Measurements from ENCODE around the gene TEC. TPM values are rescaled to one million over a fixed set of nuclear protein-coding genes. Genes with fewer than 3 reads are reported as not detected.

Gene TEC
- polyA plus RNA-seq, 1 donor (not counting 4 experiments of a cell fraction or from before 2014, with no cell fraction given), result 0.39 TPM

DNA sequence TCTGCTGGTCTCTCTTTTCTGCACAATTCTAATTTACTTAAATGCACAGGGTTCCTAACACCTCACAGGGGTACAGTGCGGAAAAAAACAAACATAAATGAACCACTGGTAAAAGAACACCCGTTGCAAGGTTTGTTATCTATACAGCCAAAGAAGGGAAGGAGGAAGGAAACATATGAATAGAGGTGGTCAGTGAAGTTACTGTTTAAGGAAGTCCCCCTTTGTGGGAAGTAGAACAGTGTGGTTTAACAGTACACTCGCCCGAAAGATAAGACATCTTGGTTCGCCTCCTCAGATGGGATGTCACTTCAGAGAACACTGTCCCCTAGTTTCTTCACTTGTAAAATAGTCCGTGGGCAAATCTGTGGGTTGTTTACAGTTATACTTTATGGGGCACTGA lies 57.5 kb downstream of the TEC start:
- FAIRE-seq (no peak), DNase-seq (ENCODE audit: low read depth, low spot score) (no peak)
- Histone ChIP-seq H3K79me2 (ENCODE audit: control insufficient read depth, insufficient read depth, low read length) (no peaks in the 10 kb centered on the region), H3K27ac (ENCODE audit: control insufficient read depth, insufficient read depth, low read length) (no peak overlapping the region), H4K20me1 (ENCODE audit: control insufficient read depth, extremely low read depth, insufficient read depth, low read length) (no peaks in the 10 kb centered on the region), H2AFZ (ENCODE audit: control insufficient read depth, low read length) (no peak overlapping the region), H3K36me3 (ENCODE audit: control insufficient read depth in 2 of 2, extremely low read depth in 1 of 2, insufficient read depth in 2 of 2, low read length in 2 of 2) (no peaks in the 10 kb centered on the region), H3K9ac (ENCODE audit: control insufficient read depth, extremely low read depth, insufficient read depth, low read length) (no peak overlapping the region), H3K4me2 (ENCODE audit: control insufficient read depth, extremely low read depth, insufficient read depth, low read depth, low read length) (no peak overlapping the region), H3K9me3 (ENCODE audit: control insufficient read depth, low read depth, low read length) (no peaks in the 10 kb centered on the region), H3K9me1 (ENCODE audit: control insufficient read depth, extremely low read depth, insufficient read depth, low read length) (no peaks in the 10 kb centered on the region), H3K27me3 (ENCODE audit: control insufficient read depth, extremely low read depth, insufficient read depth, low read length) (no peaks in the 10 kb centered on the region), H3K4me3 (ENCODE audit: control insufficient read depth in 2 of 3, extremely low read depth in 1 of 3, insufficient read depth in 2 of 3, low read depth in 1 of 3, low read length in 3 of 3) (no peak overlapping the region), H3K4me1 (ENCODE audit: control insufficient read depth, extremely low read depth, insufficient read depth, low read length) (no peaks in the 10 kb centered on the region)
- TF ChIP-seq, protein P1, sequence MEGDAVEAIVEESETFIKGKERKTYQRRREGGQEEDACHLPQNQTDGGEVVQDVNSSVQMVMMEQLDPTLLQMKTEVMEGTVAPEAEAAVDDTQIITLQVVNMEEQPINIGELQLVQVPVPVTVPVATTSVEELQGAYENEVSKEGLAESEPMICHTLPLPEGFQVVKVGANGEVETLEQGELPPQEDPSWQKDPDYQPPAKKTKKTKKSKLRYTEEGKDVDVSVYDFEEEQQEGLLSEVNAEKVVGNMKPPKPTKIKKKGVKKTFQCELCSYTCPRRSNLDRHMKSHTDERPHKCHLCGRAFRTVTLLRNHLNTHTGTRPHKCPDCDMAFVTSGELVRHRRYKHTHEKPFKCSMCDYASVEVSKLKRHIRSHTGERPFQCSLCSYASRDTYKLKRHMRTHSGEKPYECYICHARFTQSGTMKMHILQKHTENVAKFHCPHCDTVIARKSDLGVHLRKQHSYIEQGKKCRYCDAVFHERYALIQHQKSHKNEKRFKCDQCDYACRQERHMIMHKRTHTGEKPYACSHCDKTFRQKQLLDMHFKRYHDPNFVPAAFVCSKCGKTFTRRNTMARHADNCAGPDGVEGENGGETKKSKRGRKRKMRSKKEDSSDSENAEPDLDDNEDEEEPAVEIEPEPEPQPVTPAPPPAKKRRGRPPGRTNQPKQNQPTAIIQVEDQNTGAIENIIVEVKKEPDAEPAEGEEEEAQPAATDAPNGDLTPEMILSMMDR (optimal IDR thresholded peaks at IDR 0.05 in 1 of 3, IDR thresholded peaks at IDR 0.05 in 1 of 3, conservative IDR thresholded peaks at IDR 0.05 in 1 of 3; ENCODE audit: extremely low read depth in 1 of 3, insufficient read depth in 2 of 3, low read length in 3 of 3), result no peak
- no peak for TF ChIP-seq EZH2 (IDR thresholded peaks at IDR 0.05; ENCODE audit: low read length)
- dilution Hi-C loops (cut with MboI; ENCODE audit: extremely low pct_ligation_motif_present, low sequenced_read_pairs), result no loop called here

DNA sequence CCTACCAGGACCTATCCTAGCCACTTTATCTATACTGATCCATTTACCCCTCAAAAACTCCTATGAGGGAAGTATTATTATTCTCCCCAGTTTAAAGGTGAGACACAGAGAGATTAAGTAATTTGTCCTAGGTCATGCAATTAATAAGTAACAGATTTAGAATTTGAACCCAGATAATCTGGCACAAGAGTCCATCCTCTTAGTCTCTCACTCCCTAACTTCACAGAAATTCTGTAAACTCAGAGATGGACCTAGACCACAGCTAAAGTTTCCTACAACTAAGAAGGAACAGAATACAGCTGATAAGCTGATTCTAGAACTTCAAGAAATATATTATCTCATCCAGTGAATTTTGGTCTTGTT lies 58.7 kb downstream of the TEC start:
- H2AFZ ChIP-seq (ENCODE audit: control insufficient read depth, low read length), result no peak overlapping the region
- no peaks in the 10 kb centered on the region for H3K9me3 ChIP-seq (ENCODE audit: control insufficient read depth, low read depth, low read length)
- dilution Hi-C loops (cut with MboI; ENCODE audit: extremely low pct_ligation_motif_present, low sequenced_read_pairs), result no loop called here
- DNase-seq (ENCODE audit: low read depth, low spot score) (no peak), FAIRE-seq (no peak)
- H3K27me3 ChIP-seq (ENCODE audit: control insufficient read depth, extremely low read depth, insufficient read depth, low read length), result no peaks in the 10 kb centered on the region
- no peak overlapping the region for H3K4me3 ChIP-seq (ENCODE audit: control insufficient read depth in 2 of 3, extremely low read depth in 1 of 3, insufficient read depth in 2 of 3, low read depth in 1 of 3, low read length in 3 of 3)
- H3K4me2 ChIP-seq (ENCODE audit: control insufficient read depth, extremely low read depth, insufficient read depth, low read depth, low read length), result no peak overlapping the region
- TF ChIP-seq EZH2 (IDR thresholded peaks at IDR 0.05; ENCODE audit: low read length), result no peak
- H4K20me1 ChIP-seq (ENCODE audit: control insufficient read depth, extremely low read depth, insufficient read depth, low read length), result no peaks in the 10 kb centered on the region
- H3K4me1 ChIP-seq (ENCODE audit: control insufficient read depth, extremely low read depth, insufficient read depth, low read length), result no peaks in the 10 kb centered on the region
- H3K79me2 ChIP-seq (ENCODE audit: control insufficient read depth, insufficient read depth, low read length), result no peaks in the 10 kb centered on the region
- H3K9ac ChIP-seq (ENCODE audit: control insufficient read depth, extremely low read depth, insufficient read depth, low read length), result no peak overlapping the region
- no peaks in the 10 kb centered on the region for H3K36me3 ChIP-seq (ENCODE audit: control insufficient read depth in 2 of 2, extremely low read depth in 1 of 2, insufficient read depth in 2 of 2, low read length in 2 of 2)
- H3K27ac ChIP-seq (ENCODE audit: control insufficient read depth, insufficient read depth, low read length), result no peak overlapping the region
- H3K9me1 ChIP-seq (ENCODE audit: control insufficient read depth, extremely low read depth, insufficient read depth, low read length), result no peaks in the 10 kb centered on the region

DNA sequence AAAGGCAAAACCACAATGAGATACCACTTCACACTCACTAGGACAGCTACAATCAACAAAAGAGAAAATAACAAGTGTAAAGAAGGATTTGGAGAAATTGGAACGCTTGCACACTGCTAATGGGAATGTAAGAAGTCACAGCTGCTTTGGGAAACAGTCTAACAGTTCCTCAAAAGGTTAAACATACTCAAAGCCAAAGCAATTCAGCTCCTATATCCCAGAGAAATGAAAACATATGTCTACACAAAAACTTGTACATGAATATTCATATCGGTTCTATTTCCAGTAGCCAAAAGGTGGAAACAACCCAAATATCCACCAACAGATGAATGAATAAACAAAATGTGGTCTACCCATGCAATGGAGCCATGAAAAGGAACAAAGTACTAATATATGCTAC lies 64.0 kb downstream of the TEC start:
- dilution Hi-C loops (cut with MboI; ENCODE audit: extremely low pct_ligation_motif_present, low sequenced_read_pairs), result no loop called here
- Histone ChIP-seq H3K27me3 (ENCODE audit: control insufficient read depth, extremely low read depth, insufficient read depth, low read length) (no peaks in the 10 kb centered on the region), H4K20me1 (ENCODE audit: control insufficient read depth, extremely low read depth, insufficient read depth, low read length) (no peaks in the 10 kb centered on the region), H3K27ac (ENCODE audit: control insufficient read depth, insufficient read depth, low read length) (no peak overlapping the region), H3K4me3 (ENCODE audit: control insufficient read depth in 2 of 3, extremely low read depth in 1 of 3, insufficient read depth in 2 of 3, low read depth in 1 of 3, low read length in 3 of 3) (no peak overlapping the region), H3K4me2 (ENCODE audit: control insufficient read depth, extremely low read depth, insufficient read depth, low read depth, low read length) (no peak overlapping the region), H3K9me1 (ENCODE audit: control insufficient read depth, extremely low read depth, insufficient read depth, low read length) (no peaks in the 10 kb centered on the region), H3K9ac (ENCODE audit: control insufficient read depth, extremely low read depth, insufficient read depth, low read length) (no peak overlapping the region), H3K4me1 (ENCODE audit: control insufficient read depth, extremely low read depth, insufficient read depth, low read length) (no peaks in the 10 kb centered on the region), H2AFZ (ENCODE audit: control insufficient read depth, low read length) (no peak overlapping the region), H3K36me3 (ENCODE audit: control insufficient read depth in 2 of 2, extremely low read depth in 1 of 2, insufficient read depth in 2 of 2, low read length in 2 of 2) (no peaks in the 10 kb centered on the region), H3K9me3 (ENCODE audit: control insufficient read depth, low read depth, low read length) (no peaks in the 10 kb centered on the region), H3K79me2 (ENCODE audit: control insufficient read depth, insufficient read depth, low read length) (no peaks in the 10 kb centered on the region)
- no peak for TF ChIP-seq EZH2 (IDR thresholded peaks at IDR 0.05; ENCODE audit: low read length)
- TF ChIP-seq, protein P1 (optimal IDR thresholded peaks at IDR 0.05 in 1 of 3, IDR thresholded peaks at IDR 0.05 in 1 of 3, conservative IDR thresholded peaks at IDR 0.05 in 1 of 3; ENCODE audit: extremely low read depth in 1 of 3, insufficient read depth in 2 of 3, low read length in 3 of 3), result no peak
- DNase-seq (ENCODE audit: low read depth, low spot score) (no peak), FAIRE-seq (no peak)

Data from keratinocyte (primary cell).